Measurements from ENCODE around the gene TSKU. TPM values are rescaled to one million over a fixed set of nuclear protein-coding genes. Genes with fewer than 3 reads are reported as not detected.

The TSKU gene
- total RNA-seq, 1 experiment from 2014 or later: 19.8 TPM

- H3K36me3 ChIP-seq: no peaks in the 10 kb centered on the region
- DNase-seq (ENCODE audit: low read depth in 1 of 2, low spot score in 2 of 2): no peak
- H3K4me1 ChIP-seq (replicated peaks): no peaks in the 10 kb centered on the region
- no peaks in the 10 kb centered on the region for H3K9me3 ChIP-seq (replicated peaks)
- no peak overlapping the region for H3K4me3 ChIP-seq
- H3K27ac ChIP-seq: no peak overlapping the region
- H3K27me3 ChIP-seq (replicated peaks): no peaks in the 10 kb centered on the region
These were observed 37.5 kb upstream of the TSKU start for GRCh38 chr11:76745561-76746207.

- Histone ChIP-seq H3K4me1 (replicated peaks) (no peaks in the 10 kb centered on the region), H3K36me3 (no peaks in the 10 kb centered on the region), H3K9me3 (replicated peaks) (no peaks in the 10 kb centered on the region), H3K27ac (no peak overlapping the region), H3K4me3 (no peak overlapping the region), H3K27me3 (replicated peaks) (no peaks in the 10 kb centered on the region)
- DNase-seq (ENCODE audit: low read depth in 1 of 2, low spot score in 2 of 2): no peak
These were observed 35.8 kb upstream of the TSKU start for GRCh38 chr11:76747153-76747914.

- Histone ChIP-seq H3K4me1 (replicated peaks) (no peaks in the 10 kb centered on the region), H3K9me3 (replicated peaks) (no peaks in the 10 kb centered on the region), H3K27me3 (replicated peaks) (no peaks in the 10 kb centered on the region), H3K4me3 (no peak overlapping the region), H3K36me3 (no peaks in the 10 kb centered on the region), H3K27ac (no peak overlapping the region)
- no peak for DNase-seq (ENCODE audit: low read depth in 1 of 2, low spot score in 2 of 2)
These were observed 35.0 kb upstream of the TSKU start for GRCh38 chr11:76747915-76748860.

DNA sequence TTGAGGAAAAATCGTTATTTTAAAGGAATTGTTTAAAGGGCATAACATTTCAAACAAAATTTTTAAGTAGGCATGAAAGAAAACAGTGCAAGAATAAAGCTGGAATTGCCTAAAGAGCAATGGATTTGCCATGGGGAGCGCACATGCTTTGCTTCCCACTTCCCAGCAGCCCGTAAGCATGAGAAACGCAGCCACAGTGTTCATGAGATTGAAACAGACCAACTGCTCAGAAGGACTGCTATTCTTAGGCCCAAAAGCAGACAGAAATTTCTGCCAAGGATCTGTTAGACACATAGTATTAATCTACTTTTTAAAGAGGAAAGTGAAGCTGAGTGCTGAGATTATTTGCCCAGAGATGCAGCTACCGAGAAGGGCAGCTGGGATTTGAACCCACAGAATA is 34.2 kb upstream of the TSKU start:
- Histone ChIP-seq H3K4me3 (no peak overlapping the region), H3K9me3 (replicated peaks) (no peaks in the 10 kb centered on the region), H3K27ac (no peak overlapping the region), H3K27me3 (replicated peaks) (no peaks in the 10 kb centered on the region), H3K36me3 (no peaks in the 10 kb centered on the region), H3K4me1 (replicated peaks) (no peaks in the 10 kb centered on the region)
- no peak for DNase-seq (ENCODE audit: low read depth in 1 of 2, low spot score in 2 of 2)

DNA sequence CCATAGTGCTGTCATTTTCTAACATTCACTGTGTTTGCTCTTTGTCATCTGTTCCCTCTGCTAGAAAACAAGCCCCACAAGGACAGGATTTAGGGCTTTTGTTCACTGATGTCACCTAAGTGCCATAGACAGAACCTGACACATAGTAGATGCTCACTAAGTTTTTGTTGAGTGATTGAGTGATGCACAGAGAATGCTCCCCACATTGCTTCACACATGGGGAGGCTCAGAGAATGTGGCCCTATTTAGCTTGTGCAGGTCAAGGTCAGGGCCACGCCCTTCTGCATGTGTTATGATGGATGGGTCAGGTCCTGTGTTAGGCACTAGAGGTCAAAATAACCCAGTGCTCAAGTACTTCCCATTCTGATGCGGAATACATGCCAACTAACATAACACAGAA is 33.1 kb upstream of the TSKU start:
- H3K9me3 ChIP-seq (replicated peaks): no peaks in the 10 kb centered on the region
- DNase-seq (ENCODE audit: low read depth in 1 of 2, low spot score in 2 of 2): no peak
- H3K4me3 ChIP-seq: no peak overlapping the region
- no peak overlapping the region for H3K27ac ChIP-seq
- no peaks in the 10 kb centered on the region for H3K27me3 ChIP-seq (replicated peaks)
- H3K36me3 ChIP-seq: no peaks in the 10 kb centered on the region
- H3K4me1 ChIP-seq (replicated peaks): no peaks in the 10 kb centered on the region

GRCh38 chr11:76750746-76751145 is 32.4 kb upstream of the TSKU start:
- Histone ChIP-seq H3K27ac (no peak overlapping the region), H3K4me3 (no peak overlapping the region), H3K4me1 (replicated peaks) (no peaks in the 10 kb centered on the region), H3K27me3 (replicated peaks) (no peaks in the 10 kb centered on the region), H3K36me3 (no peaks in the 10 kb centered on the region), H3K9me3 (replicated peaks) (no peaks in the 10 kb centered on the region)
- DNase-seq (ENCODE audit: low read depth in 1 of 2, low spot score in 2 of 2): no peak

GRCh38 chr11:76752321-76753143 is 30.6 kb upstream of the TSKU start:
- Histone ChIP-seq H3K4me1 (replicated peaks) (peaks cover 7% of the 10 kb centered on the region; the same call in 1 of the 2 replicates), H3K36me3 (no peaks in the 10 kb centered on the region), H3K4me3 (no peak overlapping the region), H3K9me3 (replicated peaks) (no peaks in the 10 kb centered on the region), H3K27ac (no peak overlapping the region), H3K27me3 (replicated peaks) (no peaks in the 10 kb centered on the region)
- no peak for DNase-seq (ENCODE audit: low read depth in 1 of 2, low spot score in 2 of 2)

DNA sequence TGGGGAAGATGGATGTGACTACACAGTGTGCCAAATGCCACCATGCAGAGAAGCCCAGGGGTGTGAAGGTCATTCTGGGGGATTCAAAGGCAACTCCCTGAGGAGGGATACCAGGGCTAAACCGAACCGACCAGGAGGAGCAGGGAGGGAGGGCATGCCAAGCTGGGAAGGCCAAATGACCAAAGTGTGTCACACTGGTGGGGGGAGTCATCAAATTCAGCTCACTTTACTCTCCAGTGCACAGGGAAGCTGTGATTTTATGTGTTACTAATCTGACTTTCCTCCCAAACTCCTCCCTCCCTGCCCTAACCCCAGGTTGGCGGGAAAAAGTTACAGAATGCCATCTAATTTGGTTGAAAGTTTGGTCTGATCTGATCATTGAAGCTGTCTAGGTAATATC is 29.7 kb upstream of the TSKU start:
- DNase-seq (ENCODE audit: low read depth in 1 of 2, low spot score in 2 of 2): no peak
- Histone ChIP-seq H3K27ac (no peak overlapping the region), H3K4me3 (no peak overlapping the region), H3K4me1 (replicated peaks) (peaks cover 7% of the 10 kb centered on the region; the same call in 1 of the 2 replicates), H3K36me3 (no peaks in the 10 kb centered on the region), H3K27me3 (replicated peaks) (no peaks in the 10 kb centered on the region), H3K9me3 (replicated peaks) (no peaks in the 10 kb centered on the region)

DNA sequence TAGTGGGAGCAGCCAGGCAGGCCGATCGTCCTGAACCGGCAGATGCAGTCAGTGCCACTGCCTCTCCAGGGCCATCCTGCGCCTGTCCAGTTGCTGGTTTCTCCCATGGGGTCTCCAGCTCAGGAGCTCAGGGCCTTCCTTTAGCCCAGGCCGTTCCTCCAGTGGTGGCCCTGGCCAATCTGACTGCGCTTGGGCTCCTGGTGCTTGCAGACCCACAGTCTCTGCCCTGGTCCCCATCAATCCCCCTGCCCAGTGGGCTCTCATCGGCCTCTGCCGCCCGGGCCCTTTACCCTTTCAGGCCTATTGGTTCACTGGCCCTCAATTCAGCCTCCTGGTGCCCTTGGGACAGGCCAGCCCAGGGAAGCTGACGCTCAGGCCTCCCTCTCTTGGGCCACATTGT is 29.2 kb upstream of the TSKU start:
- no peak for DNase-seq (ENCODE audit: low read depth in 1 of 2, low spot score in 2 of 2)
- Histone ChIP-seq H3K4me3 (no peak overlapping the region), H3K9me3 (replicated peaks) (no peaks in the 10 kb centered on the region), H3K4me1 (replicated peaks) (peaks cover 7% of the 10 kb centered on the region; the same call in 1 of the 2 replicates), H3K27ac (no peak overlapping the region), H3K27me3 (replicated peaks) (no peaks in the 10 kb centered on the region), H3K36me3 (no peaks in the 10 kb centered on the region)

DNA sequence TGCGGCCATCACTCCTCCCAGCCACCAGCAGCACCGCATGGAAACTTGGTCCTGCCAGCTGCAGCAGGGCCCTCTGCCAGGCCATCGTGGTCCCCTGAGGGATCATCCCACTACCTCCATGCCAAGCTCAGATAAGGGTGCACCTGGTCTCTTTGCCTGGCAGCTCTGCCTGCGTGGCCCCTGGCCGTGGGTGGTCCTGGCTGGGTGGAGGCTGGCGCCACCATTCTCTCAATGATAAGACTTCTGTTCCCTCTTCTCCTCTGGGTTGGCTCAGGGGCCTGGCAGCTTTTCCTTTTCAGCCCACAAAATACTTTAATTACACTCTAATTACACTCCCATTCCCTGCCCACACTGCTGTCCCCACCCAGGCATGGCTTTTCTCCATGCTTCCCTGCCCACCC is 26.8 kb upstream of the TSKU start:
- Histone ChIP-seq H3K27me3 (replicated peaks) (no peaks in the 10 kb centered on the region), H3K4me1 (replicated peaks) (peaks cover 7% of the 10 kb centered on the region; the same call in 1 of the 2 replicates), H3K27ac (no peak overlapping the region), H3K9me3 (replicated peaks) (no peaks in the 10 kb centered on the region), H3K36me3 (no peaks in the 10 kb centered on the region), H3K4me3 (no peak overlapping the region)
- DNase-seq (ENCODE audit: low read depth in 1 of 2, low spot score in 2 of 2): no peak

DNA sequence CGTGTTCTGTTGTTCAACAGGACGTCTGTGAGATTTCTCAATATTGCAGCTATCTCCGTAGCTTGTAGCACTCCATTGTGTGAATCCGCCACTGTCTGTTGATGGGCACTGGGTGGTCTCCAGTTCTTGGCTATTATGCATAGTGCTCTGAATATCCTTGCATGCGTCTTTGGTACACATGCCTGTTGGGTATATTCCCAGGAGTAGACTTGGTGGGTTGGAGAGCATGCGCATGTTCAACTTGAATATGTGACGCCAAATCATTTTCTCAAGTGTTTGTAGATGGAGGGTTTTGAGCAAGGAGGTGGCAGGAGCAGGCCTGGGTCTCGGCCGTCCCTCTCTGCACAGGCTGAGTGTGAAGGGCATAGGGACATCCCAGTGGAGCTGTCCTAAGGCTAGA is 24.8 kb upstream of the TSKU start:
- no peak overlapping the region for H3K27ac ChIP-seq
- peaks cover 9% of the 10 kb centered on the region for H3K4me1 ChIP-seq (replicated peaks)
- no peak overlapping the region for H3K4me3 ChIP-seq
- H3K9me3 ChIP-seq (replicated peaks): no peaks in the 10 kb centered on the region
- H3K27me3 ChIP-seq (replicated peaks): no peaks in the 10 kb centered on the region
- DNase-seq (ENCODE audit: low read depth in 1 of 2, low spot score in 2 of 2): no peak
- H3K36me3 ChIP-seq: no peaks in the 10 kb centered on the region

DNA sequence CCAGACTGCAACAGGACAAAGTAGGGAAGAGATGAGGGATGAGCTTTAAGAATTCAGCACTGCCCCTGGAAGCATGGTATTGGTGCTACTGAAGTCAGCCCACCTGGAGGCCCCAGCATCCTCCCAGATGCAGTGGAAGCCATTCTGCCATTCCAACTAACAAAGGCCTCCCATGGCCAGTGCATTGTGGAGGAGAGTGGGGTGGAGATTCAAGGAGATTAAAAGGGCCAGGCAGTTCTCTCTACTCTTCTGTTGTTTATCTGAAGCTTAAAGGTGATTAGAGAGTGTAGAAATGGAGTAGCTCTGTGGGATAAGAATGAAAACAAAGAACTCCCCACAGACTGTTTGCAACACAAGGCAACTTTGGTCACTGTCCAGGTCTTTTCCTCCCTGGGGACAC is 24.1 kb upstream of the TSKU start:
- Histone ChIP-seq H3K9me3 (replicated peaks) (no peaks in the 10 kb centered on the region), H3K4me3 (no peak overlapping the region), H3K4me1 (replicated peaks) (peaks cover 17% of the 10 kb centered on the region), H3K27ac (no peak overlapping the region), H3K36me3 (no peaks in the 10 kb centered on the region), H3K27me3 (replicated peaks) (no peaks in the 10 kb centered on the region)
- DNase-seq (ENCODE audit: low read depth in 1 of 2, low spot score in 2 of 2): no peak

GRCh38 chr11:76759517-76759916 is 23.6 kb upstream of the TSKU start:
- Histone ChIP-seq H3K9me3 (replicated peaks) (no peaks in the 10 kb centered on the region), H3K27ac (no peak overlapping the region), H3K4me3 (no peak overlapping the region), H3K36me3 (no peaks in the 10 kb centered on the region), H3K4me1 (replicated peaks) (peaks cover 22% of the 10 kb centered on the region), H3K27me3 (replicated peaks) (no peaks in the 10 kb centered on the region)
- no peak for DNase-seq (ENCODE audit: low read depth in 1 of 2, low spot score in 2 of 2)

Measured in SJSA1 (cell line).